ENCODE results near the gene ATP2A1. TPM values are rescaled to one million over a fixed set of nuclear protein-coding genes. Genes with fewer than 3 reads are reported as not detected.

ATP2A1 gene
- polyA plus RNA-seq, 1 experiment = 0.50 TPM

DNA sequence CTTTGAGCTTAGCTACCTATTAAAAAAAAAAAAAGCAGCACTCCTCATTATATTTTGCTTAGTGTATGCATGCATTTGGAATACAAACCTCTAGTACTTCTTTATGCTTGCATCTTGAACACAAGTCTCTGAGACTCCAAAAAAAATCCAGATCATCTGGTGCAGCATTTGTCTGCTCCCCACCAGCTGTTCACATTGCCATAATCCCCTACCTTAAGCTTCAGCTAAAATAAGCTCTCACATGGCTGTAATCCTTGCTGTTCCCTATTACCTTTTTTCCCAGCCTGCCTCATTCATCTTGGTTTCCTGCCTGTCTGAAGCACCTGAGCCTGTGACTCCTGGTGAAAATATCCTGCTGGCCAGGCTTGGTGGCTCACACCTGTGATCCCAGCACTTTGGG lies 65.0 kb downstream of the ATP2A1 start:
- ChIA-PET POLR2A (interaction anchor here (0.6 kb wide), 1 partner anchor 71 kb away, joined by 5 read pairs; no protein-coding TSS in a partner anchor), CTCF (interaction anchor here (0.6 to 2.3 kb wide), 2 partner anchors 65 to 96 kb away, joined by 4 to 18 read pairs; partner anchors contain the start of gene TUFM)
- TF ChIP-seq, protein P1, sequence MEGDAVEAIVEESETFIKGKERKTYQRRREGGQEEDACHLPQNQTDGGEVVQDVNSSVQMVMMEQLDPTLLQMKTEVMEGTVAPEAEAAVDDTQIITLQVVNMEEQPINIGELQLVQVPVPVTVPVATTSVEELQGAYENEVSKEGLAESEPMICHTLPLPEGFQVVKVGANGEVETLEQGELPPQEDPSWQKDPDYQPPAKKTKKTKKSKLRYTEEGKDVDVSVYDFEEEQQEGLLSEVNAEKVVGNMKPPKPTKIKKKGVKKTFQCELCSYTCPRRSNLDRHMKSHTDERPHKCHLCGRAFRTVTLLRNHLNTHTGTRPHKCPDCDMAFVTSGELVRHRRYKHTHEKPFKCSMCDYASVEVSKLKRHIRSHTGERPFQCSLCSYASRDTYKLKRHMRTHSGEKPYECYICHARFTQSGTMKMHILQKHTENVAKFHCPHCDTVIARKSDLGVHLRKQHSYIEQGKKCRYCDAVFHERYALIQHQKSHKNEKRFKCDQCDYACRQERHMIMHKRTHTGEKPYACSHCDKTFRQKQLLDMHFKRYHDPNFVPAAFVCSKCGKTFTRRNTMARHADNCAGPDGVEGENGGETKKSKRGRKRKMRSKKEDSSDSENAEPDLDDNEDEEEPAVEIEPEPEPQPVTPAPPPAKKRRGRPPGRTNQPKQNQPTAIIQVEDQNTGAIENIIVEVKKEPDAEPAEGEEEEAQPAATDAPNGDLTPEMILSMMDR (IDR thresholded peaks at IDR 0.05; ENCODE audit: low read depth, low read length) = no peak
- H3K27me3 ChIP-seq (ENCODE audit: control insufficient read depth, insufficient read depth, low read length) = no peaks in the 10 kb centered on the region
- no peak overlapping the region for H3K27ac ChIP-seq (ENCODE audit: low read depth, low read length)
- no peak overlapping the region for H3K4me3 ChIP-seq (ENCODE audit: low read depth, low read length)
- no peak for DNase-seq (ENCODE audit: low read depth, low spot score)
- no peaks in the 10 kb centered on the region for H3K9me3 ChIP-seq (ENCODE audit: control insufficient read depth, insufficient read depth, low read length)

DNA sequence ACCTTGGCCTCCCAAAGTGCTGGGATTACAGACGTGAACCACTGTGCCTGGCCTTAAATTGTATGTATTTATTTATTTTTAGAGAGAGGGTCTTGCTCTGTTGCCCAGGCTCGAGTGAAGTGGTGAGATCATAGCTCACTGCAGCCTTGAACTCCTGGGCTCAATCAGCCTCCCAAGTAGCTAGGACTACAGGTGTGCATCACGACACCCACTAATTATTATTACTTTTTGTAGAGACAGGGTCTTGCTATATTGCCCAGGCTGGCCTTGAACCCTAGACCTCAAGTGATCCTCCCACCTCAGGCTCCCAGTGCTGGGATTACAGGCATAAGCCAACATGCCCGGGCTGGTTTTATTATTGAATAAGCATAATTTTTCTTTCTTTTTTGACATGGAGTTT lies 68.4 kb downstream of the ATP2A1 start:
- TF ChIP-seq, protein P1 (IDR thresholded peaks at IDR 0.05; ENCODE audit: low read depth, low read length) = no peak
- no peak for DNase-seq (ENCODE audit: low read depth, low spot score)
- ChIA-PET CTCF (interaction anchor here (2.4 kb wide), 1 partner anchor 125 kb away, joined by 10 read pairs; the partner anchor contains the start of gene ATXN2L), POLR2A (no interaction called here)
- Histone ChIP-seq H3K4me3 (ENCODE audit: low read depth, low read length) (no peak overlapping the region), H3K27ac (ENCODE audit: low read depth, low read length) (no peak overlapping the region), H3K27me3 (ENCODE audit: control insufficient read depth, insufficient read depth, low read length) (no peaks in the 10 kb centered on the region), H3K9me3 (ENCODE audit: control insufficient read depth, insufficient read depth, low read length) (no peaks in the 10 kb centered on the region; the same call in 1 of the 2 replicates)

DNA sequence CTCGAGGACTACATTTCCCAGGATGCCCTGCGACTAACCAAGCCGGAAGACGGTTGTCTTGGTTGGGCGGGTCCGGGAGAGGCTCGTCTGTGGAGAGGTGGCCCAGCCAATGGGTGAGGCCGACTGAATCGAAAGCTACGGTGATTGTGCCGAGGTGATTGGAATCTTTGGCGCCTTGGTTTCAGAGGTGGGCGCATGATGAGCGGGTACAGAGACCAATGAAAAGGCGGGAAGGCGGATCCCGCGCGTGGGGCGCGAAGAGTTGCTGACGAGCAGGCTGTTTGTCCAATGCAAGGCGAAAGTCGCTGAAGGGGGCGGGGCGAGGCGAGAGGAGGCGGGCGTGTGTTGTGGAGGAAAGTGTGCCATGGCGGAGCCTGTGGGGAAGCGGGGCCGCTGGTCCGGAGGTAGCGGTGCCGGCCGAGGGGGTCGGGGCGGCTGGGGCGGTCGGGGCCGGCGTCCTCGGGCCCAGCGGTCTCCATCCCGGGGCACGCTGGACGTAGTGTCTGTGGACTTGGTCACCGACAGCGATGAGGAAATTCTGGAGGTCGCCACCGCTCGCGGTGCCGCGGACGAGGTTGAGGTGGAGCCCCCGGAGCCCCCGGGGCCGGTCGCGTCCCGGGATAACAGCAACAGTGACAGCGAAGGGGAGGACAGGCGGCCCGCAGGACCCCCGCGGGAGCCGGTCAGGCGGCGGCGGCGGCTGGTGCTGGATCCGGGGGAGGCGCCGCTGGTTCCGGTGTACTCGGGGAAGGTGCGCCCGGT lies 72.5 kb downstream of the ATP2A1 start, which contains the start of gene NFATC2IP:
NFATC2IP (plus strand) TSS at position 290 of the 762 bp plus-strand sequence; CDS start at position 365, 75 bp downstream.
- Histone ChIP-seq H3K27ac (ENCODE audit: low read depth, low read length) (peak within 1 kb of the TSS; percentile 21), H3K4me3 (ENCODE audit: low read depth, low read length) (peak within 1 kb of the TSS; percentile 78), H3K27me3 (ENCODE audit: control insufficient read depth, insufficient read depth, low read length) (no peaks in the 10 kb centered on the region), H3K9me3 (ENCODE audit: control insufficient read depth, insufficient read depth, low read length) (no peaks in the 10 kb centered on the region; the same call in 1 of the 2 replicates)
- TF ChIP-seq, protein P1 (IDR thresholded peaks at IDR 0.05; ENCODE audit: low read depth, low read length) = no peak
- DNase-seq (ENCODE audit: low read depth, low spot score) = peak; percentile 99
- ChIA-PET CTCF (interaction anchor here (1.0 kb wide), 1 partner anchor 23 kb away, joined by 4 read pairs; no protein-coding TSS in a partner anchor), POLR2A (interaction anchor here (0.6 to 1.0 kb wide), 3 partner anchors 23 to 88 kb away, joined by 3 to 4 read pairs (median 4); partner anchors contain the start of gene SH2B1)

DNA sequence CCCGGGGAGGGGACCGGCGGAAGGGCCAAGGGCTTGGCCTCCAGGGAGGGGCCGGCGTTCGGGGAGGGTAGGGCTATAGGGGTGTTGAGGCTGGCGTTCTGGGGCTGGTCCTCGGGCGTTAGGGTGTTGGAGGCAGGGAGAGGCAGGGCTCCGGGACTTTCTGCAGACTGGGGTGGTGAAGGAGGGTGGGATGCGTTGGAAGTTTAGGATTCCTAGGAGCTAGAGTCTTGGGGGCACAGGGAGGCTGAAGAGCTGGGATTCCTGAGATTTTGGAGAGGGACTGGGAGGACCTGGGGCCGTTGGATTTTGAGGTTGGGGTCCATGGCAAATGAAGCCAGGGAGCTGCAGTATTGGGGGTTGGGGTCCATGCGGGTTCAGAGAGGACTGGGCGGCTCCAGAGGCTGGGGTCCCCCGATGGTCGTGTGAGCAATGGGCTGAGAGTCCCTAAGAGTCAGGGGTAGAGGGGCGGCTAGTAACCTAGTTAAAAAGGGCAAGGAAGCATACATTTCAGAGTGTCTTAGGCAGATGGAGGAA lies 73.2 kb downstream of the ATP2A1 start:
- Histone ChIP-seq H3K9me3 (ENCODE audit: control insufficient read depth, insufficient read depth, low read length) (no peaks in the 10 kb centered on the region; the same call in 1 of the 2 replicates), H3K27me3 (ENCODE audit: control insufficient read depth, insufficient read depth, low read length) (no peaks in the 10 kb centered on the region), H3K4me3 (ENCODE audit: low read depth, low read length) (peak overlapping the region; percentile 78), H3K27ac (ENCODE audit: low read depth, low read length) (no peak overlapping the region)
- POLR2A ChIA-PET = no interaction called here
- DNase-seq (ENCODE audit: low read depth, low spot score) = no peak
- CTCF ChIA-PET = interaction anchor here (0.9 kb wide), 1 partner anchor 23 kb away, joined by 3 read pairs; the partner anchor contains the start of gene SPNS1
- TF ChIP-seq, protein P1 (IDR thresholded peaks at IDR 0.05; ENCODE audit: low read depth, low read length) = no peak

Small RNAs within 50 kb of the gene (small RNA-seq; reads per million reads assigned to genes)
- not detected for gene RF00416 (ENCODE audit: insufficient read length, low read depth)

Other genes starting within 250 kb of the ATP2A1 start
- gene NPIPB8, start 240.4 kb upstream of the ATP2A1 start, polyA plus RNA-seq (2011; rRNA removed) = 0.69 and 0.81 TPM in 2 replicates
- gene EIF3C, start 167.0 kb upstream of the ATP2A1 start, polyA plus RNA-seq (2011; rRNA removed) = 223 and 265 TPM in 2 replicates
- gene NPIPB9, start 126.7 kb upstream of the ATP2A1 start, polyA plus RNA-seq (2011; rRNA removed) = 0.16 and 0.35 TPM in 2 replicates
- gene ATXN2L, start 55.5 kb upstream of the ATP2A1 start, polyA plus RNA-seq (2011; rRNA removed) = 19.7 and 27.5 TPM in 2 replicates
- 107 and 110 TPM in 2 replicates for gene TUFM, start 32.1 kb upstream of the ATP2A1 start, polyA plus RNA-seq (2011; rRNA removed)
- 12.2 and 13.8 TPM in 2 replicates for gene SH2B1, start 14.6 kb upstream of the ATP2A1 start, polyA plus RNA-seq (2011; rRNA removed)
- gene RABEP2, start 46.8 kb downstream of the ATP2A1 start, polyA plus RNA-seq (2011; rRNA removed) = 9.0 and 11.7 TPM in 2 replicates
- gene CD19, start 53.5 kb downstream of the ATP2A1 start, polyA plus RNA-seq (2011; rRNA removed) = not detected in 2 replicates
- gene NFATC2IP, start 72.4 kb downstream of the ATP2A1 start, polyA plus RNA-seq (2011; rRNA removed) = 20.7 and 22.3 TPM in 2 replicates
- 21.9 and 23.6 TPM in 2 replicates for gene SPNS1, start 96.3 kb downstream of the ATP2A1 start, polyA plus RNA-seq (2011; rRNA removed)
- 2.6 and 2.9 TPM in 2 replicates for gene LAT, start 106.6 kb downstream of the ATP2A1 start, polyA plus RNA-seq (2011; rRNA removed)